ENCODE data around the gene IFIT1.
"Not testable (repeated sequence)": the region's sequence is repeated elsewhere in the genome, so short reads cannot be mapped to it uniquely, and the experiment has no call there.

The IFIT1 gene

DNA sequence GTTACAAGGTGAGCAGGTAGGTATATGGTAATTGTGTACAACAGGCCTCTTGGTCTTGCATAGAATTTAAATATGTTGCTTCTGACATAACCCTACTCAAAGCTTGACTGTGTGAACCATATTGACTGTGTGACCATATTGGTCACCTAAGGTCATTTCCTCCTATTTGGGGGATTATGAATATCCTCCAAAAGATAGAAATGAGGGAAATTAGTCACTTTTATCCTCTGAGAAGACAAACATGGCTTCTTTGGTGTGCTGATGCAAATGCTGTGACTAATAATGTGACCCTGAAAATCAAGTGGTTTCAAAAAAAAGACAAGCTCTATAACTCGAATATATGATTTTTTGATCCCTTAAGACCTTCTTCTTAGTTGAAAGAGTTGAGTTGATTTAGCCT lies 49.9 kb downstream of the IFIT1 start:
- no peak for DNase-seq

DNA sequence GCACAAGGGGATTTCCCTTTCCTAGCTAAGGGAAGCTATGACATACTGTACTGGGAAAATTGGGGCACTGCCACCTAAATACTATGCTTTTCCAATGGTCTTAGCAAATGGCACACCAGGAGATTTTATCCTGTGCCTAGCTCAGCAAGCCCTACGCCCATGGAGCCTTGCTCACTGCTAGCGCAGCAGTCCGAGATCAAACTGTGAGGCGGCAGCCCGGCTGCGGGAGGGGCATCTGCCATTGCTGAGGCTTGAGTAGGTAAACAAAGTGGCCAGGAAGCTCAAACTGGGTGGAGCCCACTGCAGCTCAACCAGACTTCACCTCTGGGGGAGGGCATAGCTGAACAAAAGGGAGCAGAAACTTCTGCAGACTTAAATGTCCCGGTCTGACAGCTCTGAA lies 52.4 kb downstream of the IFIT1 start:
- not testable (repeated sequence) for DNase-seq

DNA sequence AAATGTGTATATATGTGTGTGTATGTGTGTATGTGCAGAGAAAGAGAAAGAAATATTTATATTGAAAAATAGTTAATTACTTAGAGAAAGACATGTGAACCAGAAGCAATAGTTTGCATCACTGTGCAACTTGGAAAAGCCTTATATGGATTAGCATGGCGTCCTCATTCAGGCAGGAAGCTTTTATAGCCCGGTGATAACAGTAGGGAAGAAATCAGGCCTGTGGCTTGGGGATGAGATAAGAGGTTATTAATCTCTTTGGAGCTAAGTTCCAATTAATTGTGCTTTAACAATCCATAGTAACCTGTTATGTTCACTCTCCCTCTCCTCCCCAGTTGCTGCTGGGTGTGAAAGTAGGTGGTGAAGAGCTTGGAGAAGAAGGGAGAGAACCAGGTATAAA lies 58.5 kb downstream of the IFIT1 start:
- DNase-seq, result no peak

GRCh38 chr10:89452193-89452592 lies 59.8 kb downstream of the IFIT1 start:
- DNase-seq, result no peak

DNA sequence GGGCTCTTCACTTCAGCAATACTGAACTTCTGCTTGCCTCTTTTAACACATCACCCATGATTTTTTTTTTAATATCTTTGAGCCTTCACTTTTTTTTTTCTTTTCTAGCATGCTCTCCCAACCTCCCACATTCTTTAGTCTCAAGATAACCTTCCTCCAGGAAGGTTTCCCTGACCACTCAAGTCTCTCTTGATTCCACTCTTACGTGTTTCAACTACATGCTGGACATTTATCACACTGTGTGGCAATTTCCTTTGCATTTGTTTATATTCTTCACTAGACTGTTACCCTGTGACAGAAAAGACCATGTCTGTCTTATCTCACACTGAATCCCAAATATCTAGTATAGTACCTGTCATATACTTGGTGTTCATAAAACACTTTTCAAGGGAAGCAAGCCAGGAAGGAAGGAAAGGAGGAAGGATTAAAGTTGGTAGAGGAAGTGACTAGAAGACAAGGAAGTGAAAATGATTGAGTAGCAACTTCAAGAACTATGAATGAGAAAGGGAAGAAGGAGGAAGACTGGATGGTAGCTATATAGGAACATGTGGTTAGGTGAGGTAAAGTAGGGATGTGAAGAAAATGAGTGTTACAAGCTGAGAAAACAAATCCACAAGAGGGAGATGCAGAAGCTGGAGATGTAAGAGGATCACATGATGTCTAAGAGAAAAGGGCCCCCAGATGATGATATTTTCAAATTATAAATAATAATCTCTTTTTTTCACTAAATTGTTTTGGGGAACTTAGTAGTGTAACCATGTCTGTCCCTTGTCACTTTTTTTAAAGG lies 62.3 kb downstream of the IFIT1 start:
- DNase-seq, result no peak

Data from NCI-H82 (cell line).